A549 treated with DMSO at 1 μM for 4 hours (cell line): Measurements from ENCODE around the gene RFX4. TPM values are rescaled to one million over a fixed set of nuclear protein-coding genes. Genes with fewer than 3 reads are reported as not detected.

Experiments used
- total RNA-seq: library from RNA; stranded (reverse); fragments of 200-300 nt; extraction: Qiagen RNA extraction; gene quantifications from 5 replicates; pipeline ENCODE4 v1.2.3, GENCODE V29; 2022; ENCODE audit warnings: low read depth

RFX4 gene
- total RNA-seq, result not detected in 5 replicates

GRCh38 chr12:106582641-106583230 lies at the start of gene RFX4:
Gene RFX4 (plus strand): TSS chr12:106583004. CDS start chr12:106583321, 317 bp downstream.

GRCh38 chr12:106774005-106774807 lies 191.4 kb downstream of the RFX4 start, which contains the start of gene RIC8B:
Gene RIC8B (plus strand): TSS chr12:106774682. CDS start chr12:106774746, 64 bp downstream.

Other genes starting within 250 kb of the RFX4 start
- gene POLR3B, start 225.3 kb upstream of the RFX4 start, total RNA-seq, result 5.7 to 6.5 TPM (median 6.0 TPM) in 5 replicates
- 9.3 to 12.7 TPM (median 10.6 TPM) in 5 replicates for gene RIC8B, start 191.7 kb downstream of the RFX4 start, total RNA-seq